Fibroblast of pulmonary artery (primary cell): ENCODE measurements around the gene STX8.
"Not testable (repeated sequence)": the region's sequence is repeated elsewhere in the genome, so short reads cannot be mapped to it uniquely, and the experiment has no call there.

Source experiments
- DNase-seq: peaks from one replicate; pipeline ENCODE4 v3.0.0-alpha.2; 2010; ENCODE audit warnings: low read depth
- H3K4me3 ChIP-seq: replicated peaks from 2 replicates; pipeline ENCODE4 v1.5.1; 2011; ENCODE audit warnings: low read depth, mild to moderate bottlenecking, control low read depth, low read length, moderate library complexity
- CTCF ChIP-seq: IDR thresholded peaks from 2 replicates; pipeline ENCODE4 v1.5.1; 2011; ENCODE audit warnings: mild to moderate bottlenecking, control low read depth, low read length, inconsistent platforms; ENCODE audit errors: missing control alignments

The STX8 gene, protein sequence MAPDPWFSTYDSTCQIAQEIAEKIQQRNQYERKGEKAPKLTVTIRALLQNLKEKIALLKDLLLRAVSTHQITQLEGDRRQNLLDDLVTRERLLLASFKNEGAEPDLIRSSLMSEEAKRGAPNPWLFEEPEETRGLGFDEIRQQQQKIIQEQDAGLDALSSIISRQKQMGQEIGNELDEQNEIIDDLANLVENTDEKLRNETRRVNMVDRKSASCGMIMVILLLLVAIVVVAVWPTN

DNA sequence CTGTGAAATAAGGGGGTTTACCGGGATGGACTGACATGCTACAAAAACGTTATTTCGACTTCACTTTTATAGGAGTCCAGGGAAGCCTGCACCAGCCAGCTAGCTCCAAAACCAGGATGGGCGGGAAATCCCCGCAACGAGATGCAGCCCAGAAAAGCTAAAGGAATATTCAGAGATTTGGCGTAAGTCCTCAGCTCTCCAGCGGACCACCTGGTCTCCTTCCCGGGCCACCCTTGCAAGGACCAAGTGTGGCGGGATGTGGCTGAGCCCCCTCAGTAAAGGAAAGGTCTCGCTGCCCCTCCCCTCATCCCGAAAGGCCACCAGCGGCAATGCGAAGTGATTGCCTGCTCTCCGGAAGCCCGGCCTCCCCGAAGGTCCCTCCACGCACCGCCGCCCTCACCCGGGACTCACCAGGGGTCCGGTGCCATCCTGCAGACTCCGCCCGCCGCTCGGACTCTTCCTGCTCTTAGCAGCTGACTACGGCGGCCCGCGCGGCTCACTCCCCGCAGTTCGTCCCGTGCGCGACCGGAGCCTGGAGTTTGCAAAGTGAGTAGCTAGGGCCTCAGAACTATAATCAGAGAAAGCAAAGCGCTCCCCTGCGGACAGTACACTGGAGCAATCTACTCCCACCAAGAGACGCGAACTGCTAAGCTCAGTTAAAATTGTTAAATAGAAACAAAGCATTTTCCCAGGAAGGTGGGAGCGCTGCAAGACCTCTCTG lies at the start of gene STX8:
TSS of gene STX8 (minus strand) at position 440 of the 721 bp plus-strand sequence. CDS start at position 428, 12 bp downstream.
- DNase-seq: peak; percentile 91
- no peak for TF ChIP-seq CTCF
- peak within 1 kb of the TSS; percentile 96 for H3K4me3 ChIP-seq

GRCh38 chr17:9622961-9623360 lies 47.3 kb upstream of the STX8 start:
- no peak for DNase-seq
- no peak overlapping the region for H3K4me3 ChIP-seq

DNA sequence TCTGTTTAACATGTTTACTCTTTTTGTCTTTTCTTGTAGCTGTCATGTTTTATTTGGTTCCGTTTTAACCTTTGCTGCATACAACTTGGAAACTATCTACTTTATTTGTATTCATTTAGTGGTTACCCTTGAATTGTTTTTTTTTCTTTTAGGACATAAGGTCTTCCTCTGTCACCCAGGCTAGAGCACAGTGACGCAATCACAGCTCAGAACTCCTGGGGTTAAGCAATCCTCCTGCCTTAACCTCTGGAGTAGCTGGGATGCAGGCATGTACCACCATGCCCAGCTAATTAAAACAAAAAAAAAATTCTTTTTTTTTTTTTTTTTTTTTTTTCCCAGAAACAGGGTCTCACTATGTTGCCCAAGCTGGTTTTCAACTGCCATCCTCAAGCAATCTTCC lies 39.9 kb upstream of the STX8 start:
- no peak for DNase-seq
- no peak overlapping the region for H3K4me3 ChIP-seq
- TF ChIP-seq CTCF: no peak

More at GRCh38 chr17:9622961-9623360, 47.3 kb upstream of the STX8 start:
- no peak for TF ChIP-seq CTCF

GRCh38 chr17:9612006-9612405 lies 36.4 kb upstream of the STX8 start:
- TF ChIP-seq CTCF: no peak
- no peak for DNase-seq
- H3K4me3 ChIP-seq: no peak overlapping the region

- no peak overlapping the region for H3K4me3 ChIP-seq
- DNase-seq: no peak
- TF ChIP-seq CTCF: no peak
These were observed 35.9 kb upstream of the STX8 start for GRCh38 chr17:9611557-9611956.

GRCh38 chr17:9607058-9607457 lies 31.4 kb upstream of the STX8 start:
- DNase-seq, H3K4me3 ChIP-seq: not testable (repeated sequence)

- H3K4me3 ChIP-seq: no peak overlapping the region
- DNase-seq: no peak
- no peak for TF ChIP-seq CTCF
These were observed 30.8 kb upstream of the STX8 start for GRCh38 chr17:9606453-9606852.

DNA sequence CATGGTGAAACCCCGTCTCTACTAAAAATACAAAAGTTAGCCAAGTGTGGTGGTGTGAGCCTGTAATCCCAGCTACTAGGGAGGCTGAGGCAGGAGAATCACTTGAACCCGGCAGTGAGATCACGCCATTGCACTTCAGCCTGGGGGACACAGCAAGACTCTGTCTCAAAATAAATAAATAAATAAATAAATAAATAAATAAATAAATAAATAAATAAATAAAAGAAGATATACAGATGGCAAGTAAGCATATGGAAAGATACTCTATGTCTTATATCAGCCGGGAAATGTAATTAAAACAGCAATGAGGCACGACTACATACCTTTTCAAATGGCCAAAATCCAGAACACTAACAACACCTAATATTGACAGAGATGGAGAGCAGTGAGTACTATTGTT lies 29.0 kb upstream of the STX8 start:
- not testable (repeated sequence) for DNase-seq, H3K4me3 ChIP-seq
